SW480 (cell line): Measurements from ENCODE around the gene FHIT.

Source experiments
- DNase-seq: peaks from one replicate; pipeline ENCODE4 v3.0.0-alpha.2; 2016; ENCODE audit warnings: low spot score

The FHIT gene

DNA sequence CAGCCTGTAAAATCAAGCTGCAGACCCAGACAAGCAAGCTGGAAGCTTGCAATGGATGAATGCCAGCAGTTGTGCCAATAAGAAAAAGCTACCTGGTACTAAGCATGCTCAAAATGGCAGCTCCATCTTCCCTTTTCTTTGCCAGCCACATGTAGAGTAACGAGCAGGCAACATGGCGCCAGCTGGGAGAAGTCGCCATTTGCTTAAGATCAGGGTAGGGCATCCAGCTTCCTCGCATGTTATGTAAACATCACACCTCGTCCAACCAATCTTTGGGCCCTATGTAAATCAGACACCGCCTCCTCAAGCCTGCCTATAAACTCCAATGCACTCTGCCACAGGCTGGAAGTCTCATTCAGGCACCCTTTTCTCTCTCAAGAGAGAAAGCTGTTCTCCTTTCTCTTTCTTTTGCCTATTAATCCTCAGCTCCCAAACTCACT lies 973.9 kb downstream of the FHIT start:
- DNase-seq = no peak

DNA sequence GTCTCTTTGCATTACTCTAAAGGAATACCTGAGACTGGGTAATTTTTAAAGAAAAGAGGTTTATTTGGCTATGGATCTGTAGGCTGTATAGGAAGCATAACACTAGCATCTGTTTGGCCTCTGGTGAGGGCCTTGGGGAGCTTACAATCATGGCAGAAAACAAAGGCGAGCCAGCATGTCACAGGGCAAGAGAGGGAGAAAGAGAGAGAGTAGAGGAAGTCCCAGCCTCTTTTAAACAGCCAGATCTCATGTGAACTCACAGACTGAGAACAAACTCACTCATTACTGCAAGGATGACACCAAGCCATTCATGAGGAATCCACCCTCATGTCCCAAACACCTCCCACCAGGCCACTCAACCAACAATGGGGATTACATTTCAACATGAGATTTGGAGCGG lies 974.6 kb downstream of the FHIT start:
- no peak for DNase-seq

DNA sequence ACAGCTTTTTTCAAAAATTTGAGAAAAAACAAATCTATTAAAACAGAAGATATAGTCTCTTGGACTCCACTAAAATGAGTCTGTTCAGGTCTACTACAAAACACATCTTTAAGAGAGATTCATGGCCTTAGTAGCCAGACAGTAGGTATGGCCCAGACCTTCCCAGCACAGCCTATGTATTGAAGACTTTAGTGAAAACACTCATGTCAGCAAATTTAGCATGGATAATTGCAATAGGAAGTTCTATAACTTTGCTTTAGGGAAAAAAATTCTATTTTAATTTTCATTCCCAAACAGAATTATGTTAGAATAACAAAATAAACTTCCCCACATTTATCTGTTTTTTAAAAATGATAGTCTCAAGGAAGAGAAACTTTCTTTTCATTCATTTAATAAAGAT lies 976.6 kb downstream of the FHIT start:
- DNase-seq = no peak

DNA sequence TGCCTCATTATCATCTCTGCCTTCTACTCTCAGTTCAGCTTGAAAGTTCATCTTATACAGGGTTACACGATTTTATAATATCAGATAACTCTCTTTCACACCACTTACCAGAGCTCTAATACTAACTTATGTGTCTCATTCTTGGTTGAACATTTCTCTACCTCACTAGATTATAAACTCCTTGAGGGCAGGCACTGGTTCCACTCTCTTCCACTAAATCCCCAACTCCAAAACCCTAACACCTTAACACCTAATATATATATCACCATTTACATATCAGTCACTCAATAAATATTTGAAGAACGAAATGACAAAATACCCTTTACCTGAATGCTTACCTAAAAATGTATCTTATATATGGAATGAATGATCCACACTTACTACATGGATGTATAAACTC lies 977.2 kb downstream of the FHIT start:
- no peak for DNase-seq

- no peak for DNase-seq
Measured at GRCh38 chr3:60269829-60270266, 981.4 kb downstream of the FHIT start.

DNA sequence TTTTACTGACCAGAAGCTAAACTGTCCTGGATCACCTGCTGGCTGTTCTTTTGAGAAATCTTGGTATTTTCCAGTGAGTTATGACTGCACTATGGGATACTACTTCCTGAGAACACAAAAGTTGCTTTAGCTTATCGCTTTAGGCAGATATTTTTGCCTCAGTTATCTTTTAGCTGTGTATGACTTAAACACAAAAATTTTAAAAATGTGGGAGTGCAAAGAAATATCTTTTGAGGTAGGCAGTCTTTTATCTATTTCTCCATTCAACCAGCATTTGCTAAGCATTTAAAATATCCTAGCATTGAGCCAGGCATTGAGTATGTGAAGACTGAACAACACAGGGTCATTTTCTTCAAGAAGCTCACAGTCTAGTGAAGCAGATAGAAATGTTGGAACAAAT lies 981.9 kb downstream of the FHIT start:
- DNase-seq = no peak

DNA sequence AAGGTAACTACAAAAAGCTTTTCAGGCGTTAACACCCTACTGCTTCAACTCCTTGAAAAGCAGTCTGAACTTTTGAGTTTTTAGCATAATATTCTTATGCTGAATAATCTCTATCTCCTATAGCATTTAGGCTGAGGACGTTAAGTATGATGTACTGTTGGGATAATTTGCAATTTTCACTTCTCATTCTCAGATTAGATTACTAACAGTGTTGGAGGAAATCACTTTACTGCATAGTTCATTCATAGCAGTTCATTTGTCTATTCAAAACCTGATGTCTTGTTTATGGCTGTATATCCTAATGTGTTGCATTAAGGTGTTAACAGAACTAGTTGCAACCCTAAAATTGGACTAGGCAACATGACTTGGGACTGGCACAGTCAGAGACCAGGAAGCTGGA lies 983.1 kb downstream of the FHIT start:
- no peak for DNase-seq

GRCh38 chr3:60266444-60266843 lies 984.8 kb downstream of the FHIT start:
- no peak for DNase-seq

GRCh38 chr3:60263191-60263590 lies 988.1 kb downstream of the FHIT start:
- DNase-seq = no peak

DNA sequence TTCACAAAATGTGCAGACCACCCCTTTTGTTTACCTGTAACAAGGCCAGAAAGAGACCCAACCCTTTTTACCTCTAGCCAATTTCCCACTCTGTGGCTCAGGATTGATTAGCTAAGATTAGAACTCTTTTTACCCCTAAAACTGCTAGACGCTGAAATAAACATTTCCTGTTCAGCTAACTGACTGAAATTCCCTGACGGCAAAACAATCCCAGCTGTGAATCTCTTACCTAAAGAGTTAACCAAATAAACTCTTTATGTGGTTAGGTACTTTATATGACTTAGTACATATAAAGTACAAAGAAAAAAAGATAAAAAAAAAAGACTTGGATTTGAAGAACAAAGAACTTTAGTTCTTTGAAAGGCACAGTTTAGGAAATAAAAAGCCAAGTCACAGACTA lies 988.7 kb downstream of the FHIT start:
- no peak for DNase-seq

DNA sequence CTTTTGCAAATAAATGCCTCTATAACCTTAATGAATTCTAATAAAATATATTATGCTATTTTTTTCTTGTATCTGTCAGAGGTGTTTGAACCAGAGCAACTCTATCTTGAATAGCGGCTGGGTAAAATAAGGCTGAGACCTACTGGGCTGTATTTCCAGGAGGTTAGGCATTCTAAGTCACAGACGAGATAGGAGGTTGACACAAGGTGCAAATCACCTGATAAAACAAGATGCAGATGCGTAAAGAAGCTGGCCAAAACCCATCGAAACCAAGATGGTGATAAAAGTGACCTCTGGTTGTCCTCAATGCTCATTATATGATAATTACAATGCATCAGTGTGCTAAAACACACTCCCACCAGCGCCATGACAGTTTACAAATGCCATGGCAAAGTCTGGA lies 990.7 kb downstream of the FHIT start:
- no peak for DNase-seq

DNA sequence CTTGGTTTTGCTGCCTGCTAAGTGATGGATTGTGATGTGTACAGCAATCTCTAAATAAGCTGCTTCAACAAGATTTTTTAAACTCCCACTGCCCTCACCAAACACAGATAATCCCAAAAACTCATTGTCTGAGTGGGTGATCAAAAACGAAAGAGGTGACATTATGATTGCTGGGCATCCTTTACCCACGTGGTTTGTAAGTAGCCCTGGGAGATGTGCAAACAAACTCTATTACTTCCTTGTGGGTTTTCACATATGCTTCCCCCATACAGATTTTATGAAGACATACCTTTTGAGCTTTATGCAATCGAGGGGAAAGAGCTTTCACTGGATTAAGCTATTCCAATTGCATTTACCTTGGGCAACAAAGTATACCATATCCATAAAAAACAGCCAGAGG lies 1000.4 kb downstream of the FHIT start:
- DNase-seq = no peak

- DNase-seq = no peak
Measured at GRCh38 chr3:60250206-60250605, 1001.0 kb downstream of the FHIT start.

DNA sequence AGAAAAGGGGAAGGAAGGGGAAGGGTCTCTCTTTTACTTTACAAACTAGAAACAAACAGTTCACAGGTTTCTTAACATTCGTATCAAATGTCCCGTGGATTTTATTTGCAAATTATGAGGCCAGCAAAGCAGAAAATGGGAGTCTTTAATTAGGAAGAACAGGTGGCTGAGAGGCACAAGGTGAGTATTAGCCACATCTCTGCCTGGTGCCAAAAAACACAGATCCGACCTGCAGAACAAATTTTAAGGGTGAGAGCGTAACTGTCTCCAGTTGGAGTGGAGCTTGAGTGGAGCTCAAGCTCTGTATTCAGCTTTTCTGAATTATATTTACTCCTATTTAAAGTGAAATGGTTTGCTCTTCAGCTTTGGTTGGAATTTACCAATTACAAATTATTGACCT lies 1004.9 kb downstream of the FHIT start:
- no peak for DNase-seq

GRCh38 chr3:60243456-60243855 lies 1007.8 kb downstream of the FHIT start:
- DNase-seq = no peak

- no peak for DNase-seq
Measured at GRCh38 chr3:60240492-60240891, 1010.8 kb downstream of the FHIT start.

GRCh38 chr3:60238550-60238949 lies 1012.7 kb downstream of the FHIT start:
- no peak for DNase-seq

DNA sequence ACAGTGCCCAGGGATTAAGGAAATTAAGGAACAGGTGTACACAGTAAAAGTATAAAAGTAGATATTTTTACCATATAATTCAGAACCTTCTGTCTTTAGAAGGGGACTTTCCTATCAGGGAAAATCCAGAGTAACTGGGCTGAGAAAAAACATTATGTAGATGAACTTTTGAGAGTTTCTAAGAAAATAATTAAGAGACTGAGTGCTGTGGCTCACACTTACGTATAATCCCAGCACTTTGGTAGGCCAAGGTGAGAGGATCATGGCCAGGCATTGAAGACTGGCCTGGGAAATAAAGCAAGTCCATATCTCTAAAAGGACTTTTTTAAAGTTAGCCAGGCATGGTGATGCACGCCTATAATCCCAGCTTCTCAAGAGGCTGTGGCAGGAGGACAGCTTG lies 1021.8 kb downstream of the FHIT start:
- no peak for DNase-seq

- DNase-seq = no peak
Measured at GRCh38 chr3:60228823-60229222, 1022.4 kb downstream of the FHIT start.

GRCh38 chr3:60226912-60227311 lies 1024.3 kb downstream of the FHIT start:
- no peak for DNase-seq

DNA sequence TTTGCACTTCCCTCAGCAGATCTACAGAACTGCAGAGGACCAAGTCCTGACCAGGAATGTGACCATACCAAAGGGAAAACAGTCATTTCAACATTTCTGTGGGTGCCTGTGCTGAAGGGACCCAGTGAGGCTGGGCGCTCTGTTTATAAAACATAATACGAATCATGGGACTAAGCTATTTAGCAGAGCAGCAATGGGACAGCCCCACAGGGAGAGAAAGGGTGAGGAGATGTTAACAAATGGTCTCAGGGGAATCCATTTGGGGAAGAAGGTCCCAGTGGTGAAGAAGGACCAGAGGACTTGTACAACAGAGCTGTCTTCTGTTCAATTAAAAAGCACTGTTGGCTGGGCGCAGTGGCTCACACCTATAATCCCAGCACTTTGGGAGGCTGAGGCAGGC lies 1025.4 kb downstream of the FHIT start:
- no peak for DNase-seq

GRCh38 chr3:60220768-60221167 lies 1030.5 kb downstream of the FHIT start:
- DNase-seq = no peak

- no peak for DNase-seq
Measured at GRCh38 chr3:60219501-60219900, 1031.8 kb downstream of the FHIT start.

- DNase-seq = no peak
Measured at GRCh38 chr3:60217156-60217911, 1033.9 kb downstream of the FHIT start.
